ENCODE data around the gene BNC2. TPM values are rescaled to one million over a fixed set of nuclear protein-coding genes. Genes with fewer than 3 reads are reported as not detected.

The BNC2 gene
- total RNA-seq, 1 donor from 2014 or later = 15.2 TPM

DNA sequence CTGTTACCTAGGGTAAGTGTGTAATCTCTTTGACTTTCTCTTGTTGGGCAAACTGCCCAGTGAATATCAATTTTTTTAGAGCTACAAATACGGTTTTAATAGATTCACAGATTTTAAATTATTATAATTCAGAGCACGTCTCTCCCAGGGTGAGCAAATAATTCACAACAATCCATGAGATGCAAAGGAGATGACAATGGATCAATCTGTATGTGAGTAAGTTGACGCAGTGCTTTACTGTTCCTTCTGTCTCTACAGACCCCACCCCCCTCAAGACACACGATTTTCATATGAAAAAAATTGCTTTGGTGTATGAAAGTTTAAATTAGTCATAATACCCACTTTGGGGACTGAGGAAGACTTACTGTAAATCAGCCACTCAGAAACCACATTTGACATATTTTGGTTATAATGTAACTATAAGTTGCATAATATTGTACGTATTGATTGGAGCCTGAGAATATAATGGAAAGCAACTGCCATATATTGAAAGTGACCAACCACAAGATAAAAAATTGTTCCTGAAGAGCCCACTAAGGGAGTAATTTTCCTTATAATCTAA is 201.7 kb downstream of the BNC2 start:
- Mint-ChIP-seq H3K4me1 (ENCODE audit: low read depth, unreplicated experiment) (peaks cover 20% of the 10 kb centered on the region), H3K4me3 (ENCODE audit: unreplicated experiment) (no peak overlapping the region), H3K9me3 (ENCODE audit: unreplicated experiment) (peaks cover 2% of the 10 kb centered on the region), H3K27ac (ENCODE audit: unreplicated experiment) (no peak overlapping the region), H3K27me3 (ENCODE audit: unreplicated experiment) (no peaks in the 10 kb centered on the region), H3K36me3 (ENCODE audit: unreplicated experiment) (no peaks in the 10 kb centered on the region)
- DNase-seq = no peak
- TF ChIP-seq CTCF (IDR thresholded peaks at IDR 0.05; ENCODE audit: partially characterized antibody, unreplicated experiment) = no peak

DNA sequence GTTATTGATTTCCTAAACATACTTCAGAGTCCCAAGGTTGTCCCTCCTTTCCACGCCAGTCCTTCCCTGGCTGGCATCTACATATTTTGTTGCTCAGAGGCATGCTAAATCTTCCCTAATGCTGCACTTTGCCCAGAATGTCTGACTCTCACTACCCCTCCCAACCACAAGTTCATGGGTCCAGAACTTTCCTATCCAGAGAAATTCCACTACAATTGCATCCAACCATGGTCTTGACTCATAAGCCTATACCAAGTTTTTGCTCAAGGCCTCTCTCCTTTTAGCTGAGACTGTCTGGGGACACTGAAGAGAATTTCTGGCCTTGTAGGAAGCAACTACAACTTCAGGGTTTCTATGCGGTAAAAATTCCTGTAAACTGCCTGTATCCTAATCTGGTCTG is 206.3 kb downstream of the BNC2 start:
- Mint-ChIP-seq H3K9me3 (ENCODE audit: unreplicated experiment) (peaks cover 2% of the 10 kb centered on the region), H3K27ac (ENCODE audit: unreplicated experiment) (no peak overlapping the region), H3K36me3 (ENCODE audit: unreplicated experiment) (no peaks in the 10 kb centered on the region), H3K4me1 (ENCODE audit: low read depth, unreplicated experiment) (peaks cover 7% of the 10 kb centered on the region), H3K4me3 (ENCODE audit: unreplicated experiment) (no peak overlapping the region), H3K27me3 (ENCODE audit: unreplicated experiment) (peaks cover 4% of the 10 kb centered on the region)
- no peak for TF ChIP-seq CTCF (IDR thresholded peaks at IDR 0.05; ENCODE audit: partially characterized antibody, unreplicated experiment)
- DNase-seq = no peak

- peaks cover 2% of the 10 kb centered on the region for H3K9me3 Mint-ChIP-seq (ENCODE audit: unreplicated experiment)
- H3K4me1 Mint-ChIP-seq (ENCODE audit: low read depth, unreplicated experiment) = peaks cover 18% of the 10 kb centered on the region
- TF ChIP-seq CTCF (IDR thresholded peaks at IDR 0.05; ENCODE audit: partially characterized antibody, unreplicated experiment) = no peak
- DNase-seq = no peak
- H3K27me3 Mint-ChIP-seq (ENCODE audit: unreplicated experiment) = peaks cover 4% of the 10 kb centered on the region
- H3K4me3 Mint-ChIP-seq (ENCODE audit: unreplicated experiment) = no peak overlapping the region
- H3K36me3 Mint-ChIP-seq (ENCODE audit: unreplicated experiment) = no peaks in the 10 kb centered on the region
- no peak overlapping the region for H3K27ac Mint-ChIP-seq (ENCODE audit: unreplicated experiment)
Observed at GRCh38 chr9:16661816-16662215, 208.7 kb downstream of the BNC2 start.

DNA sequence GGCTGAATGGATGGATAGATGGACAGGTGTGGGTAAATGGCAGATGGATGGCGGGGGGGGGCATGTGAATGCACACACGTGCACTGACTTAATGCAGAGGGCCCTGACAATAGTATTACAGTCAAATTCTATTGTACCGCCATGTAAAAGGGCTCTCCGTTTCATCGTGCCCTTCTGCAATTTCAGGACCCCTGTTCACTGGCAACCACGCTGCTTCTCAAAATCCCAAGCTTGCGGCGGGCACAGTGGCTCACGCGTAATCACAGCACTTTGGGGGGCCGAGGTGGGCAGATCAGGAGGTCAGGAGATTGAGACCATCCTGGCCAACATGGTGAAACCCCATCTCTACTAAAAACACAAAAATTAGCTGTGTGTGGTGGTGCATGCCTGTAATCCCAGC is 211.4 kb downstream of the BNC2 start:
- no peak overlapping the region for H3K4me3 Mint-ChIP-seq (ENCODE audit: unreplicated experiment)
- H3K36me3 Mint-ChIP-seq (ENCODE audit: unreplicated experiment) = no peaks in the 10 kb centered on the region
- TF ChIP-seq CTCF (IDR thresholded peaks at IDR 0.05; ENCODE audit: partially characterized antibody, unreplicated experiment) = no peak
- no peak for DNase-seq
- peaks cover under 1% of the 10 kb centered on the region for H3K9me3 Mint-ChIP-seq (ENCODE audit: unreplicated experiment)
- H3K27ac Mint-ChIP-seq (ENCODE audit: unreplicated experiment) = no peak overlapping the region
- H3K4me1 Mint-ChIP-seq (ENCODE audit: low read depth, unreplicated experiment) = peaks cover 38% of the 10 kb centered on the region
- H3K27me3 Mint-ChIP-seq (ENCODE audit: unreplicated experiment) = peaks cover 4% of the 10 kb centered on the region

- Mint-ChIP-seq H3K4me1 (ENCODE audit: low read depth, unreplicated experiment) (peaks cover 58% of the 10 kb centered on the region), H3K27ac (ENCODE audit: unreplicated experiment) (no peak overlapping the region), H3K4me3 (ENCODE audit: unreplicated experiment) (no peak overlapping the region), H3K9me3 (ENCODE audit: unreplicated experiment) (no peaks in the 10 kb centered on the region), H3K36me3 (ENCODE audit: unreplicated experiment) (no peaks in the 10 kb centered on the region), H3K27me3 (ENCODE audit: unreplicated experiment) (peaks cover 6% of the 10 kb centered on the region)
- TF ChIP-seq CTCF (IDR thresholded peaks at IDR 0.05; ENCODE audit: partially characterized antibody, unreplicated experiment) = no peak
- DNase-seq = no peak
Observed at GRCh38 chr9:16656432-16657169, 213.9 kb downstream of the BNC2 start.
